ENCODE results near the gene DEFB121.
"Not testable (repeated sequence)": the region's sequence is repeated elsewhere in the genome, so short reads cannot be mapped to it uniquely, and the experiment has no call there.

DEFB121 gene

GRCh38 chr20:31430568-31431115 is 24.6 kb upstream of the DEFB121 start:
- H3K9me3 ChIP-seq (replicated peaks; ENCODE audit: insufficient read depth, low read length): no peaks in the 10 kb centered on the region
- no peak overlapping the region for H2AFZ ChIP-seq (ENCODE audit: low read length)
- no peaks in the 10 kb centered on the region for H4K20me1 ChIP-seq (ENCODE audit: insufficient read depth, low read length)
- H3K4me3 ChIP-seq (ENCODE audit: low read length): no peak overlapping the region
- H3K9ac ChIP-seq (ENCODE audit: low read length): no peak overlapping the region
- H3K36me3 ChIP-seq (replicated peaks; ENCODE audit: insufficient read depth, low read length): no peaks in the 10 kb centered on the region
- H3F3A ChIP-seq (ENCODE audit: insufficient read depth, low read length): no peaks in the 10 kb centered on the region
- TF ChIP-seq EZH2 (optimal IDR thresholded peaks at IDR 0.05; ENCODE audit: low read depth, low read length) (no peak), CTCF (IDR thresholded peaks at IDR 0.05; ENCODE audit: low read length) (no peak), EZH2phosphoT487 (IDR thresholded peaks at IDR 0.05; ENCODE audit: low read length) (no peak)
- no peaks in the 10 kb centered on the region for H3K9me2 ChIP-seq (replicated peaks; ENCODE audit: insufficient read depth, low read length)
- no peak overlapping the region for H3K4me2 ChIP-seq (ENCODE audit: low read depth, low read length)
- no peaks in the 10 kb centered on the region for H3K4me1 ChIP-seq (ENCODE audit: low read length)
- no peak for DNase-seq
- H3K27me3 ChIP-seq (replicated peaks; ENCODE audit: insufficient read depth, low read length): no peaks in the 10 kb centered on the region
- no peak overlapping the region for H3K27ac ChIP-seq (ENCODE audit: low read length)
- no peaks in the 10 kb centered on the region for H3K79me2 ChIP-seq (ENCODE audit: low read length)

GRCh38 chr20:31427576-31427975 is 21.6 kb upstream of the DEFB121 start:
- H3K79me2 ChIP-seq (ENCODE audit: low read length); H3K9me3 ChIP-seq (replicated peaks; ENCODE audit: insufficient read depth, low read length); H3K4me1 ChIP-seq (ENCODE audit: low read length); H3K9me2 ChIP-seq (replicated peaks; ENCODE audit: insufficient read depth, low read length); H3K27me3 ChIP-seq (replicated peaks; ENCODE audit: insufficient read depth, low read length); H3K4me3 ChIP-seq (ENCODE audit: low read length); H3K4me2 ChIP-seq (ENCODE audit: low read depth, low read length); H4K20me1 ChIP-seq (ENCODE audit: insufficient read depth, low read length); H3F3A ChIP-seq (ENCODE audit: insufficient read depth, low read length); DNase-seq; H3K27ac ChIP-seq (ENCODE audit: low read length); H3K9ac ChIP-seq (ENCODE audit: low read length); H2AFZ ChIP-seq (ENCODE audit: low read length); H3K36me3 ChIP-seq (replicated peaks; ENCODE audit: insufficient read depth, low read length): not testable (repeated sequence)

GRCh38 chr20:31426891-31427551 is 21.0 kb upstream of the DEFB121 start:
- not testable (repeated sequence) for H3K79me2 ChIP-seq (ENCODE audit: low read length); DNase-seq; H3K4me2 ChIP-seq (ENCODE audit: low read depth, low read length); H3F3A ChIP-seq (ENCODE audit: insufficient read depth, low read length); H3K4me1 ChIP-seq (ENCODE audit: low read length); H3K27ac ChIP-seq (ENCODE audit: low read length); H3K9me3 ChIP-seq (replicated peaks; ENCODE audit: insufficient read depth, low read length); H2AFZ ChIP-seq (ENCODE audit: low read length); H4K20me1 ChIP-seq (ENCODE audit: insufficient read depth, low read length); H3K27me3 ChIP-seq (replicated peaks; ENCODE audit: insufficient read depth, low read length); H3K4me3 ChIP-seq (ENCODE audit: low read length); H3K36me3 ChIP-seq (replicated peaks; ENCODE audit: insufficient read depth, low read length); H3K9me2 ChIP-seq (replicated peaks; ENCODE audit: insufficient read depth, low read length); H3K9ac ChIP-seq (ENCODE audit: low read length)

GRCh38 chr20:31425797-31426196 is 19.8 kb upstream of the DEFB121 start:
- Histone ChIP-seq H3K4me1 (ENCODE audit: low read length) (no peaks in the 10 kb centered on the region), H3K36me3 (replicated peaks; ENCODE audit: insufficient read depth, low read length) (no peaks in the 10 kb centered on the region), H3K4me2 (ENCODE audit: low read depth, low read length) (no peak overlapping the region), H3F3A (ENCODE audit: insufficient read depth, low read length) (no peaks in the 10 kb centered on the region), H3K9me3 (replicated peaks; ENCODE audit: insufficient read depth, low read length) (no peaks in the 10 kb centered on the region), H3K27ac (ENCODE audit: low read length) (no peak overlapping the region), H3K79me2 (ENCODE audit: low read length) (no peaks in the 10 kb centered on the region), H3K9me2 (replicated peaks; ENCODE audit: insufficient read depth, low read length) (no peaks in the 10 kb centered on the region), H4K20me1 (ENCODE audit: insufficient read depth, low read length) (no peaks in the 10 kb centered on the region), H2AFZ (ENCODE audit: low read length) (no peak overlapping the region), H3K4me3 (ENCODE audit: low read length) (no peak overlapping the region), H3K9ac (ENCODE audit: low read length) (no peak overlapping the region), H3K27me3 (replicated peaks; ENCODE audit: insufficient read depth, low read length) (no peaks in the 10 kb centered on the region)
- DNase-seq: no peak
- no peak for TF ChIP-seq CTCF (IDR thresholded peaks at IDR 0.05; ENCODE audit: low read length)
- TF ChIP-seq EZH2phosphoT487 (IDR thresholded peaks at IDR 0.05; ENCODE audit: low read length): no peak
- TF ChIP-seq EZH2 (optimal IDR thresholded peaks at IDR 0.05; ENCODE audit: low read depth, low read length): no peak

Data from MM.1S (cell line).